GM12891 (cell line): ENCODE results near the gene JPH4.

ENCODE experiments used
- PAX5 ChIP-seq: IDR thresholded peaks from 2 replicates; pipeline ENCODE4 v1.6.1; 2011; ENCODE audit warnings: low read length, moderate library complexity, mild to moderate bottlenecking; ENCODE audit not compliant: insufficient read depth, severe bottlenecking
- POLR2A ChIP-seq: IDR thresholded peaks from 2 replicates; pipeline ENCODE4 v1.6.1; 2011; ENCODE audit warnings: low read depth, low read length, control low read depth
- POLR2AphosphoS5 ChIP-seq: IDR thresholded peaks from 2 replicates; pipeline ENCODE4 v1.6.1; 2011; ENCODE audit warnings: low read depth, low read length, control low read depth
- POU2F2 ChIP-seq: IDR thresholded peaks from 2 replicates; pipeline ENCODE4 v1.6.1; 2011; ENCODE audit warnings: low read depth, mild to moderate bottlenecking, control low read depth, low read length, moderate library complexity
- SPI1 ChIP-seq: IDR thresholded peaks from 2 replicates; pipeline ENCODE4 v1.6.1; 2011; ENCODE audit warnings: low read depth, low read length, control low read depth
- TAF1 ChIP-seq: IDR thresholded peaks from 2 replicates; pipeline ENCODE4 v1.6.1; 2011; ENCODE audit warnings: low read depth, low read length, control low read depth

GRCh38 chr14:23524954-23525353 is 53.6 kb downstream of the JPH4 start:
- TF ChIP-seq POLR2A: no peak
- TF ChIP-seq TAF1: no peak
- TF ChIP-seq POLR2AphosphoS5: no peak
- no peak for TF ChIP-seq SPI1
- TF ChIP-seq POU2F2: no peak
- no peak for TF ChIP-seq PAX5
